ENCODE data around the gene TGFBR3.
"Not testable (repeated sequence)": the region's sequence is repeated elsewhere in the genome, so short reads cannot be mapped to it uniquely, and the experiment has no call there.

Gene TGFBR3

DNA sequence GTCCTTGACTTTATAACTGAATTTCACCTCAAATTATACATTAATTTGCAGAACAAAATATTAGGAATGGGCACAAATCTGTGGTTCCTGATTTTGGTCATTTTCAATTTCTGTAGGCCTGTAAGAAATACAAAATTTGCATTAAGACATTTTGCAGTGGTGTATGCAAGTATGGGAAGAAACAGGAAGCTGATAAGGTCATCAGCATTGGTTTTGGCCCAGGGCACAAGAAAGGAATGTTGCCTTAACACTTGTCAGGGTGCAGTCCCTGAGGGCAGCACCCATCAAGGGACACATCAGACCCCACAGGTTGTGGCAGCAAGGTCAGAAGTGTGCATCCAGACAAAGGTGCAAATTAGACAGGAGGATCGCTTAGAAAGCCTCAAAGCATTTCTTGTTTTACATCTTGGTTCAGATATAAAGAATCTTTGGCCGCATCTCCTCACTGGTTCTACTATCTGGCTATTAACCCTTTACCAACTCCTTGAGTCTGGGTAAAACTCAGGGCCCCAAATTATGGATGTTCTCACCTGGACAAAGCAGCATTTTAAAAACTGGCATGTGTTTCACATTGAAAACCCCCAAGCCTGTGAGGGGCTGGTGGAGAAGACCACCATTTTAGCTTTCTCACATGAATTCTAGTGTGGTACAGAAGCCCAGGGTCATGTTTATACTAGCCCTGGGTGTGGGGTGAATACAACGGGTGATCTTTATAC, 202.9 kb downstream of the TGFBR3 start:
- no peak for DNase-seq (ENCODE audit: low spot score)

DNA sequence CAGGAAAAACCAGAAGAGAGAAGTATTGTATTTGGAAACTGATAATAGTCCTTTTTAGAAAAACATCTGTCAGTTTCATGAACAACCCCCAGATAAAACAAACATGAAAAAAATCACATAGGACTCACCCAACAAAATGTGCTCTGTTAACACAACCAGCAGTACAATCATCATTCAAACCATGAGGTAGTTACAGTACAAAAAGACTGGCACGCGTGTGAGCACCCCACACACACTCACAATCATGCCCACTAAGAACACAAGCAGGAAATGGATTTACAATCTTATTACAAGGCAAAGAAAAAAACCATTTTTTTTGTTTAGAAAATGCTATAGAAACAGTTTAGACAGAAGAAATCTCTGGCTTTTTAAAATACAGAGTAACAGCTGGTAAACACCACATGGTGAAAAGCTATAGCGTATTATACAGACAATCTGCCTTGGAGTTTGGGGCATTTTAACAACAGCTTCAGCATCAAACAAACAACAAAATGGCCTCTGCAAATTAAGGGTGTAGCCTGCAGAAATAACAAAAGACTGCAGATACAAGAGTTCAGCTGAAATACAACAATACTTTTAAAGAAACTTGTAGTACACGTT, 205.3 kb downstream of the TGFBR3 start:
- no peak for DNase-seq (ENCODE audit: low spot score)

DNA sequence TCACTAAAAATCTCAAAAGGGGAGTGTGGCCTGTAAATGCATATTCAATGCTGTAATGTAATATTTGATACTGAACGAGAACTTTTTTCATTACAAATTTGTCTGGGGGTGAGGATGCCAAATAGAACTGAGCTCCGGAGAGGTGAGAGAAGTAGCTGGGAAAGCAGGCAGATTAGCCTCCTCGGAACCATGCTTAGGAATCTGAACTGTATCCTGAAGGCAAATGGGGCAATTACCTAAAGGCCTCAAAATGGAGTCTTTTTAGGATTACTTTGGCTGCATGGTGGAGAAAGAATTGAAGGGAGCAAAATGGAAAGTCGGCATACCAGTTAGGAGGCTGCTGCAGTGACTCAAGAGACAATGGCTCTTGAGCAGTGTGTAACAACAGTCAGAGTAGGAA, 206.5 kb downstream of the TGFBR3 start:
- no peak for DNase-seq (ENCODE audit: low spot score)

DNA sequence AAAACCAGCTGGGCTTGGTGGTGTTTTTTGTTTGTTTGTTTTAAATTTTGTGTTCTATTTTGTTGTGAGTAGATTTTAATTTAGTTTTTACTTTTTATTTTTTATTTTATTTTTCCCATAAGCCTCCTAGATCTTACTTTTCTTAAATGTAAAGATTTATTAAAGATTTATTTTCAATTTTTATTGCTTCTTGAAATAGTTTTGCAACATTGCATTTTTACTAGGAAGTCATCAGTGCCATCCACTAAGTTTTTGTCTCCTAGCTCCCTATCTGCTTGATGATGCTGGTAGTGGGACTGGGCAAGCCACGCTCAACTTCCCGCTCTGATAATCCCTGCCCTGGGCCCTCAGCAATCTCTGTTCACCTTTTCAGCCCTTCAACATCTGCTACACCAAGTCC, 209.9 kb downstream of the TGFBR3 start:
- DNase-seq (ENCODE audit: low spot score): no peak

DNA sequence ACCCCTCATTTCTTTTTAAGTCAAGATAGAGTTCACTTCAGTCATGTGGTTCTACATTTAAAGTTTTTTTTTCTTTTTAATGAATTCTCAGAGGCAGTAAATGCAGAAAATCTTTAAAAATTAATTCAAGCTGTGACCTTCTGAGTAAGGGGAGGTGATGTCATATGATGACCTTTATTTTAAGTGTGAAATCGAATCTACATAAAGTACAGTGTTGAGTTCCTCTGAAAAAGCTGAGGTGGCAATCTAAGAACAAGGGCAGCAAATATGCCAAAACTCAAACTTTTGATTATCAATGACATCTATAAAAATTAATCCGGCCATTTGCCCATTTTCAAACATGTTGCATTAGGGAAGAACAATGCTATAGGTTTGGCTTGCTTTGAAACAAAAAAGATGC, 211.8 kb downstream of the TGFBR3 start:
- no peak for DNase-seq (ENCODE audit: low spot score)

DNA sequence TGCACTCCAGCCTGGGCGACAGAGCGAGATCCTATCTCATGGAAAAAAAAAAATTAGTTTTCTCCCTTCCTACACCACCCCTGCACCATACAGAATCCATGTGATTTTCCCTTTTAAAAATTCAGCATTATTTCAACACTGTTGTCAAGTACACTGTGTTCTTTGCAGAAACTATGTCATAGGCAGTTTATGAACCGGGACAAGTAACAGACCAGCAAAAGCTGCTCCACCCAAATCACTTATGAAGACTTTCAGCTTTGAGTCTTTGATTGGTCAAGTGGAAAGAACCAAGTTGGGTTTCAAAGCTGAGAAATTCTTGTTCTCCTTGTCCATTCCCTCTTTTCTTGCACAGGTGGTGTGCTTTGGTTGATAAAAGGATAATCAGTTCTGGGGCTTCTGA, 212.3 kb downstream of the TGFBR3 start:
- no peak for DNase-seq (ENCODE audit: low spot score)

DNA sequence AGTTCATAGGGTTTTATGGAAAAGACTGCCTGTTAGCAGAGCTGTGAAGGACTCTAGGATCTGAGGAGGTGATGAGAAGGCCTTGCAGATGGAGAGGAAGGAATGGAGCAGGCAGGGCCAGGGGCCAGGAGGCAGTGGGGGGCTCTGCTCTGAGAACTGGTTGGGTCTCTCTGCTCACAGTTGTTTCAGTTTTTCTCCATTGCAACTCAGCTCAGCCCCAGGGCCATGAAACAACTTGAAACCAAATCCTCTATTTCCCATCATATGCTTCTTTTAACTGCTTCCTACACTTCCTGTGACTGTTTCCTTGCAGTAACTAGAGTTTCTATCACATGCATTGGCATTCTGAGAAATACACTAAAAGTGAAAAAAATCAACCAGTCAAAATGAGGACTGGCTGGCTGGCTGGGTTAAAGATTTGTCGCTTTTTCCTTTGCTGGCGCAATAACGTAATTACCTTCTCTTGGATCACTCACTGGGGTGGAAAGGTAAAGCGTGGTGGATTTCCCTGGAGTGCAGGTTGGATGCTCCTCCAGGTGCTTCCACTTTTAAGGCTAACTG, 213.3 kb downstream of the TGFBR3 start:
- no peak for DNase-seq (ENCODE audit: low spot score)

DNA sequence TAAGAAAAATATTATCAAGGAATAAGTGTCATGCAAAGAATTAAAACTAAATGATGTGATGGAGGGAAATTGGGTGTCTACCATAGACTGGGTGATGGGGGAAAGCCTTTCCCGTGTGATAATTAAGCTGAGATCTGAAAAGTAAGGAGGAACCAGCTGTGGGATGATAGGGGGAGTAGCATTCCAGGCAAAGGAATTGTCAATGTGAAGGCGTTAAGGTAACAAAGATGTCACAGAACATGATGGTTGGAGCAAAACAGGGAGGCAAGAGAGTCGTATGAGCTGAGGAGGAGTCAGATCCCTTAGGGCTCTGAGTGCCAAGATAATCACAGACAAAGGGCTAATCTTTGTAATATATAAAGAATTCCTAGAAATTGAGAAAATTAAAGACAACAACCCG, 215.2 kb downstream of the TGFBR3 start:
- no peak for DNase-seq (ENCODE audit: low spot score)

DNA sequence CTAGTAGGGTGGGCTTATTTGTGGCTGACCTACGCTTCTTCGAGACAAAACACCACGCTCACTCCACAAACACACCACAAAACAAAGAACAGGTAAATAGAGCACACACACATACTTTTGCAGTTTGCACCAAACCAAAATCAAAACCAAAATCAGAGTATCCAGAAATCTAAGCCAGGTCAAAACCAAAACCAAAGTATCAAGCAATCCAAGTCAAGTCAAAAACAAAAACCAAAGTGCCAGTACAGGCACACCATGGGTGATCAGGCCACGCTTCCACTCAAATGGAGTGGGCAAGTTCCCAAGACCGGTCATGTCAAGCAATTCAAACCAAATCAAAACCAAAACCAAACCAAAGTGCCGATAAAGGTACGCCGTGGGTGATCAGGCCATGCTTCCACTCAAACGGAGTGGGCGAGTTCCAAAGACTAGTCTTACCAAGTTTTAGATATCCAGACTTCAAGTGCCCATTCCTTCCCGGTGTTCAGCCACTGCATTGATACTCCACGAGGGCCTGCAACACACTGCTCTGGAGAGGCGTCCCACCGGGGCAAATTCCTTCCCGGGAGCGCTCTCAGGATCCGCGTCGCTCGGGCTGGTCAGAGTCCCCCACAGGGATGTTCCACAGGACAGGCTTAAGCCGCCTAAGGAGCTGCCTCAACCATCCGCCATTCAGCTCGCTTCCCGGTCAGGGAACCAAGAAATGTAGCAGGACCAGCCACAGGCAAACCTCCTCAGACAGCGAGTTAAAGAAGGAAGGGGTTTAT, 216.2 kb downstream of the TGFBR3 start:
- DNase-seq (ENCODE audit: low spot score): no peak

DNA sequence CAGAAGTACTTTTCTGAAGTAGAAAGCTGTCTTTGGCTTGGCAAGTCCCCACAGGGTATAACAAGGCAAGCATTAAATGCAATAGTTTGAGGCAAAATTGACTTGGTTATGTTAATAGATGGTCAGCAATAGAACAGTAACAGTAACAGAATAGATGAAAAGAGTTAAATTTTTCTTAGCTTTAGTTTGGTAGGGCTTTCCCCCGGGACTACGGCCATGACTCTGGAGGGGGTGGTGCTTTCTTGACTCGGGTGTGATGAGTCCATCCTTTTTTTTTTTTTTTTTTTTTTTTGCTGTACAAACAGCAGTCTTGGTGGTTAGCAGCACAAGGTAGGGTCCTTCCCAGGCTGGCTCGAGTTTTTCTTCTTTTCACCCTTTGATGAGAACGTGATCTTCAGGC, 219.3 kb downstream of the TGFBR3 start:
- not testable (repeated sequence) for DNase-seq (ENCODE audit: low spot score)

DNA sequence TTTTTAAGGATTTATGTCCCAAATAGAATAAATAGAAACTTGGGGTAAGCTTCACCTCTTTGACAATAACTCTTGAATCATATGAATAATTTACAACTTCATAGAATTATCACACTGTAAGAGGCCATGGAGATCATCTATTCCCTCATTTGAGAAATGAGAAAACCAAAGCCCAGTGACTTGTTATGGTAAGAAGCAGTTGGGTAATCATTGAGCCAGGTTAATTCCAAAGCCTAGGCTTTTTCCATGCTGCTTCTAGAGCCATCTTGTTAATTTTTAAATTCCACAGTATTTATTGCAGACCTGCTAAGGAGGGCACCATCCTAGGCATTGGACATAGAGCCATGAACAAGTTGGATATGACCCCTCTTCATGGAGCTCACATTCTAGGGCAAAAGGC, 224.8 kb downstream of the TGFBR3 start:
- no peak for DNase-seq (ENCODE audit: low spot score)

DNA sequence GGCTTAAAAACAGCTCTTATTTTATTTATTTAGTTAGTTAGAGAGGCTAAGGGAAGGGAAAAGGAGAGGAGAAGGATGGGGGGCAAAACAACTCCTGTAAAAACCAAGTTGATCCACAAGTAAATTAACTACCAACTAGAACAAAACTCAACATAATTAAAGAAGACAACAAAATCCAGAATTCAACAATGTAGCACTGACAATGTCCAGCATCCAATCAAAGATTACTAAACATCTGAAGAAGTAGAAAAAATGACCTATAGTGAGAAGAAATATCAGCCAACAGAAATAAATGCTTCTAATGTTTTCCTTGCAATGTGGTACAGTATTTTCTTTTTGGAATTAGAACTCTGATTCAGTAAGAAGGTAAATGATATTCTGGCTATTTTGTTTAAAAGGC, 225.2 kb downstream of the TGFBR3 start:
- DNase-seq (ENCODE audit: low spot score): no peak

DNA sequence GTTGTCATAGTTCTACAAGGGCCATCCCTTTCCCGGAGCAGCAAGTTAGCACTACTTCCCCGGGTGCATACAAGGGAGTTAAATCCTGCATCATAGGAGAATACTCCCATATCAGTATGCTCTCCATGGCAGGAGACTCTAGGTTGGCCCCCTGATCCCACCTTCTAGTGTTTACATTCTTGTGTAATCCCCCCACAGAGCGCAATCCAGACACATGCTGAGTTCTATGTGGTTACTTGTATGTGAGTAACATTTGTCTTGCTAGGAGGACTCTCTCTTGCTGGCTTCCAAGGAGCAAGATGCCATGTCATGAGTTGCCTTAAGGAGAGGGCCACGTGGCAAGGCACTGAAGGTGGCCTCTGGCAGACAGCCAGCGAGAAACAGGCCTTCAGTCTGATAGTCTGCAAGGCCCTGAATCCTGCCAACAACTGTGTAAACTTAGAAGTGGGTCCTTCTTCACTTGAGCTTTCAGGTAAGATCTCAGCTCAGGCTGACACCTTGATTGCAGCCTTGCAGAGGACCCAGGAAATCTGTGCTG, 230.0 kb downstream of the TGFBR3 start:
- no peak for DNase-seq (ENCODE audit: low spot score)

DNA sequence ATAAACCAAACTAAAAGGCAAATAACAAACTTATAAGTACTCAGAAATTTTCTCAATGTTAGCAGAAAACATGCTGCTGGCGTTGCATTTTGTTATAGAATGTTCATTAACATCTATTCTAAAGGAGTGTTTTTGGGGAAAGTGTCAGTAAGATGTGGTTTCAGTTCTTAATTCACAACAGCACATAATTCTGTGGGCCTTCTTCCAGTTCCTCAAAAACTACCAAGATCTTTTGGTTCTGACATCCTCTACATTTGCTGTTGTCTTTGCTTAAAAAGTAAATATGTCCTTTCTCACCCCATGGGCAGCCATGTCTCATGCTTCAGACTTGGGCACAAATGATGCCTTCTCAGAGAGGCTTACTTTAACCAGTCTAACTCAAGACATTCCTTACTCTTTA, 232.8 kb downstream of the TGFBR3 start:
- no peak for DNase-seq (ENCODE audit: low spot score)

DNA sequence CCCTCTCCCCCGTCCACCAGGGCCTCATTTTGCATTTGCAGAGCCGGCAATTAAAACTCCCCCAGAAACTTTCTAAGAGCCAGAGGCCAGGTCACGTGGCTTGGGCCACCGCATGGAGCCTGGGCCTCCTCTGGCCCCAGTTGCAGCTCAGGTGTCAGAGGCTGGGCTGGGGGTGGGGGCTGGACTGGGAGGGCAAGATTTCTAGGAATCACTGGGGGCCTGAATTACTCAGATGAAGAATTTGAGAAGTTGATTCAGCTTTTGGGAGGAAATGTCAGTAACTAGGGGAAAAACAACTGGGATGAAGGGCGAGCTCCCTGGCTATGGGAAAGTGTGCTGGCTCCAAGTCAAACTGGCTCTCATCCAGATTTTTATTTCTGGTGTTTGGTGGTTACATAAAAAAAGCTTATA, 234.3 kb downstream of the TGFBR3 start:
- DNase-seq (ENCODE audit: low spot score): no peak

DNA sequence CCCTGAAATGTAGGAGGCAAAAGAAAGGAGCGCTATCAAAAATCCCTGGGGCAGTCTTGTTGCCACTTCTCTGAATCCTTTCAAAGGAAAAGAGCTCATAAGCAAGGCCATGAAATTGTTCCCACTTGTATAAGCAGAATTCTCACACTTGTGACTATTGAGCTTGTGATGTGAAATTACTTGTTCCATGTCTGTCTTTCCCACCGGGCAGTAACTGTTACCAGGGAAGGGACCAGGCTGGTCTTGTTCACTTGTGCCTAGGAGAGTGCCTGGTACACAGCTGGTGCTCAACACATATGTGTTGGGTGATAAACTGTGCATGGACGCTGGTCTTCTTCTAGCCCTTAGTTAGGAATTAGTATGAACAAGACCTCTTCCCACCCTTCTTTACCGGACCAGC, 234.7 kb downstream of the TGFBR3 start:
- DNase-seq (ENCODE audit: low spot score): no peak

DNA sequence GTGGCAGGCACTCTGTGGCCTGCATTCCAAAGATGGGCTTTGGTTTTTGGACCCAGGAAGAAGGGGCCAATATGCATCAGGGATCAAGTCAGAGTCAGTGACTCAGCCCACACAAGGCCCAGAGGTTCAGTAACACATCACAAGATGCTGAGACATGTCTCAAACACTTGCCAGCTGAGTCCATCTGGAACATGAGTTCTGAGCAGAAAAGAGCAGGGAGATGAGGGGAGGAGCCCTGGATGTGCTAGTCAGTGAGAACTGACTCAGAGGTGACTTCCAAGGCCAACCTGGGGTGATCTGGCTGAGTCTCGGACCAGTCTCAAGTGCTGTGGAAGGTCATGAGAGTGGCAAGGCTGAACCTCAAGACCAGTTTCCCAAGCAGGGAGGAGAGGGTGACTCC, 235.2 kb downstream of the TGFBR3 start:
- DNase-seq (ENCODE audit: low spot score): no peak

DNA sequence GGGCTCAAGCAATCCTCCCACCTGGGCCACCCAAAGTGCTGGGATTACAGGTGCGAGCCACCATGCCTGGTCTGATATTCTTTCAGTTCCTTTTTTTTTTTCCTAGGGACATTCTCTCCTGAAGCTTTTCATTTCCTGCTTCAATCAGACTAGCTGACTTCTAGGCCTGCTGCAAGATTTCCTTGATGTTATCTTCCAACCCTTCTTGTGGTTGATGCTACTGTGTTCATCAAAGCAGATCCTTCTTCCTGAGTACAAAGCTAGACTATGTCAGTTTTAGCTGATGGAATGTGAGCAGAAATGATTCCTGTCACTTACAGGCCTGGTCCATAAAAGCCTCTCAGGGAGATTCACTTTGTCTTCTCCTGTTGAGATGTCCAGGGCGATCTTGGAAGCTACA, 238.9 kb downstream of the TGFBR3 start:
- DNase-seq (ENCODE audit: low spot score): no peak

DNA sequence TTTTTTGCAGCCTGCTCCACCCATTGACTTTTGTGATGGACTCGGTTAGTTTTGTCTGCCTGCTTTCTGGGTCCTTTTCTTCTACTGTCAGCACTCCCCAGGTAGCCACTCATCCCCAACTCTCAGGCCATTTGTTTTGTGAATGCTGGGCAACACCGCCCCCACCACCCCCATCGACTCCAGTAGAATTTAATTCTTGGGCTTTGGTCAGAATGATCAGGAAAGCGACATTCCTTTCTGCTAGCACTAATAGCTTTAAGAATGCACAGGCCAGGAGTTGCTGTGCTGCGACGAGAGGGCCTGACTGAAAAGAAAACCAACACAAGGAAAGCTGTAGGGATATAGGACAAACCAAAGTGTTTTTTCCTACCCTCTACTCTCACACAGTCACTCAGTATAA, 240.9 kb downstream of the TGFBR3 start:
- no peak for DNase-seq (ENCODE audit: low spot score)

DNA sequence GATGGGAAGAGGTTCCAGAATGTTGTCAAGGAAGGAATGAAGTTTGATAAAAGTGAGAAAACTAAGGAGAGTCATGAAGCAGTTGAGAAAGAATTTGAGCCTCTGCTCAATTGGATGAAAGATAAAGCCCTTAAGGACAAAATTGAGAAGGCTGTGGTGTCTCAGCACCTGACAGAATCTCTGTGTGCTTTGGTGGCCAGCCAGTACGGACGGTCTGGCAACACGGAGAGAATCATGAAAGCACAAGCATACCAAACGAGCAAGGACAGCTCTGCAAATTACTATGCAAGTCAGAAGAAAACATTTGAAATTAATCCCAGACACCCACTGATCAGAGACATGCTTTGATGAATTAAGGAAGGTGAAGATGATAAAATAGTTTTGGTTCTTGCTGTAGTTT, 242.5 kb downstream of the TGFBR3 start:
- DNase-seq (ENCODE audit: low spot score): no peak

DNA sequence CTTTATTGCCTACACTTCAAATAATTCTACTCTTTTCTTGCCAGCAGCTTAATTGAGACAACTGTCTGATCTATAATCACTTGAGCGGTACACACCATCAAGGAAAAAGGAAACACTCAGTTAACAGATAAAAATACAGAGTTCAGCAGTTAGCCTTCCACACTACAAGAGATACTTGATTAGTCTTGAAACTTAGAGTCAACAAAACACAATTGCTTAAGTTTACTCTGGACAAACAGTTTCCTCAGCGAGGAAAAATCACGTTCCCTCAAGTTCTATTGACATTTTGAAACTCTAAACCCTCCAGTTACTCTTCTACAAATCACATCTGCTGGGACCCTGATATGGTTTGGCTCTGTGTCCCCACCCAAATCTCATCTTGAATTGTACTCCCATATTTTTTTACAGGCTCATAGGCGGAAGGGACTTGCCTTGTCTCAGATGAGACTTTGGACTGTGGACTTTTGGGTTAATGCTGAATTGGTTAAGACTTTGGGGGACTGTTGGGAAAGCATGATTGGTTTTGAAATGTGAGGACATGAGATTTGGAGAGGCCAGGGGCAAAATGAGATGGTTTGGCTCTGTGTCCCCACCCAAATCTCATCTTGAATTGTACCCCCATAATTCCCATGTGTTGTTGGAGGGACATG, 244.9 kb downstream of the TGFBR3 start:
- DNase-seq (ENCODE audit: low spot score): no peak

DNA sequence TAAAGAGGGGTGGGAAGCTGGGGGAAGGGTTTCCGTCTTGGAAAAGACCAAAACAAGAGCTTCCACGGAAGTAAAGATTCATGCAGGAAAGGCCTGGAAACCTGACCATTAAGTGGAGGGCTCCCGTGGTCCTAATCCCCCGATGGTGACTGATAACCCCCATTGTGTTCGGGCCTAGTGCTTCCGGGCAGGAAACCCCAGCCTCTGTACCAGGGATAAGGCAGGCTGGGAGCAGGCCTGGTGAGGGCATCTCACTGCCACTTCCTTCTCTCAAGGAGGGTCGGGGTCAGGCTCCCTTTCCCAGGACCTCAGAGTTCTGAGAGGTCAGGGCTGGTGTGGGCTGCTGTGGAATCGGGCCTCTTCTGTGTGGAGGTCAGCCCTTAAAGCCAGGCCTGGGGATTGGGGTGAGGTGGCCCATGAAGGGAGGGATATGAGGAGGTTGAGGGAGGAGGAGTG, 248.4 kb downstream of the TGFBR3 start:
- no peak for DNase-seq (ENCODE audit: low spot score)

Measured in NAMALWA (cell line).